Upper lobe of left lung (tissue), 4 donors: ENCODE measurements around the gene FOXA3.

Experiments
- POLR2A ChIP-seq, 4 donors: fragments of 450-650 bp; IDR thresholded peaks; one replicate each; pipeline ENCODE4 v1.5.1; 2016 to 2017; ENCODE audit warnings: antibody characterized with exemption in 4 of 4, mild to moderate bottlenecking in 2 of 4
- POLR2AphosphoS5 ChIP-seq, 2 donors: sonication (generic); formaldehyde crosslinking; IDR thresholded peaks; one replicate each; pipeline ENCODE4 v1.5.1; 2017; ENCODE audit warnings: antibody characterized with exemption in 2 of 2
- TF ChIP-seq, protein P1 (sequence below), 6 experiments: fragments of 450-650 bp in 4 of 6; fragments of 200-600 bp in 2 of 6; sonication (generic) in 2 of 6; IDR thresholded peaks; one replicate each; pipeline ENCODE4 v1.5.1; 2016 to 2019; ENCODE audit warnings: antibody characterized with exemption in 6 of 6

DNA sequence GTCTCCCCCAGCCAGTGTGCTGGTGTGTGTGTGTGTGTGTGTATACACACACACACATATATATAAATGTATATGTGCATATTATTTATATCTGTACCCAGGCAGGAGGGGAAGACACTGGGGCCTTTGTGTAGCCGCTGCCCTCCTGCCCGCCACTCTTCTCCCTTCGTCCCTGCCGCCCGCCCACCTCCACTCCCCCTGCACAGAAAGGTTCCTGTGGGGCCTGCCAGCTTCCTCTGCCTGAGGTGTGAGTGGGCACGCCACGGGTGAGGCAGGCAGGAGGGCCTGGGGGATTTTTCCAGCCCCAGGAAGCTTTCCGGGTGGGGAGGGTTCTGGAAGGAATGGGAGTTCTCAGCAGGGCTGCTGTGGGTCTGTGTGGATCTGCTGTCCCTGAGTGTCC lies 14.9 kb downstream of the FOXA3 start:
- TF ChIP-seq, protein P1, sequence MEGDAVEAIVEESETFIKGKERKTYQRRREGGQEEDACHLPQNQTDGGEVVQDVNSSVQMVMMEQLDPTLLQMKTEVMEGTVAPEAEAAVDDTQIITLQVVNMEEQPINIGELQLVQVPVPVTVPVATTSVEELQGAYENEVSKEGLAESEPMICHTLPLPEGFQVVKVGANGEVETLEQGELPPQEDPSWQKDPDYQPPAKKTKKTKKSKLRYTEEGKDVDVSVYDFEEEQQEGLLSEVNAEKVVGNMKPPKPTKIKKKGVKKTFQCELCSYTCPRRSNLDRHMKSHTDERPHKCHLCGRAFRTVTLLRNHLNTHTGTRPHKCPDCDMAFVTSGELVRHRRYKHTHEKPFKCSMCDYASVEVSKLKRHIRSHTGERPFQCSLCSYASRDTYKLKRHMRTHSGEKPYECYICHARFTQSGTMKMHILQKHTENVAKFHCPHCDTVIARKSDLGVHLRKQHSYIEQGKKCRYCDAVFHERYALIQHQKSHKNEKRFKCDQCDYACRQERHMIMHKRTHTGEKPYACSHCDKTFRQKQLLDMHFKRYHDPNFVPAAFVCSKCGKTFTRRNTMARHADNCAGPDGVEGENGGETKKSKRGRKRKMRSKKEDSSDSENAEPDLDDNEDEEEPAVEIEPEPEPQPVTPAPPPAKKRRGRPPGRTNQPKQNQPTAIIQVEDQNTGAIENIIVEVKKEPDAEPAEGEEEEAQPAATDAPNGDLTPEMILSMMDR (IDR thresholded peaks at IDR 0.05), result no peak
- TF ChIP-seq POLR2AphosphoS5 (IDR thresholded peaks at IDR 0.05) (no peak), POLR2A (IDR thresholded peaks at IDR 0.05) (no peak)
